Rectal smooth muscle tissue (tissue), 1 donor: Measurements from ENCODE around the gene LHFPL6.

Experiments used
- H3K27ac ChIP-seq: one replicate; pipeline ENCODE4 v1.7.0; 2013; ENCODE audit warnings: low read depth, low read length, inconsistent platforms
- H3K27me3 ChIP-seq: one replicate; pipeline ENCODE4 v1.7.0; 2013; ENCODE audit warnings: low read length; ENCODE audit not compliant: control insufficient read depth, insufficient read depth
- H3K36me3 ChIP-seq: one replicate; pipeline ENCODE4 v1.7.0; 2013; ENCODE audit warnings: low read length; ENCODE audit not compliant: control insufficient read depth, insufficient read depth
- H3K4me1 ChIP-seq: one replicate; pipeline ENCODE4 v1.7.0; 2013; ENCODE audit warnings: low read length; ENCODE audit not compliant: control insufficient read depth, insufficient read depth
- H3K4me3 ChIP-seq: one replicate; pipeline ENCODE4 v1.7.0; 2013; ENCODE audit warnings: low read length
- H3K9ac ChIP-seq: one replicate; pipeline ENCODE4 v1.7.0; 2013; ENCODE audit warnings: low read length

Gene LHFPL6

DNA sequence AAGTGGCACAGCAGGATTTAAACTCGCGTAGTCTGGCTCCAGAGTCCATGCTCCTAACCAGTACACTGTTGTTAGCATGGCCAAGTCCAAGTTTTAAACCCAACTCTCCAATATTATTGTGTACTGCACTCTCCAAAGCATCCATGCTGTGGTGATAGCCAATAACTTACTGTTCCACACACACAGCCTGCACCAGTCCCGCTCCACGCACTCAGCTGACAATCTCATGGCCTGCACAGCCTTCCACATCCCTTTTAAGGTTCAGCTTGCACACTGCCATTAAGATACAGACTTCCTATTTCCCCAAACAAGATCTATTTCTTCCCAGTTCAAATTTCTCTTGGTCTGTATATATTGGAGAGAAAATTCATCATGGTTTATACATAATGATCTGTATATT, 80.7 kb downstream of the LHFPL6 start:
- no peak overlapping the region for H3K27ac ChIP-seq
- no peak overlapping the region for H3K9ac ChIP-seq
- H3K4me3 ChIP-seq: no peak overlapping the region
- no peaks in the 10 kb centered on the region for H3K4me1 ChIP-seq
- H3K36me3 ChIP-seq: no peaks in the 10 kb centered on the region
- H3K27me3 ChIP-seq: no peaks in the 10 kb centered on the region

DNA sequence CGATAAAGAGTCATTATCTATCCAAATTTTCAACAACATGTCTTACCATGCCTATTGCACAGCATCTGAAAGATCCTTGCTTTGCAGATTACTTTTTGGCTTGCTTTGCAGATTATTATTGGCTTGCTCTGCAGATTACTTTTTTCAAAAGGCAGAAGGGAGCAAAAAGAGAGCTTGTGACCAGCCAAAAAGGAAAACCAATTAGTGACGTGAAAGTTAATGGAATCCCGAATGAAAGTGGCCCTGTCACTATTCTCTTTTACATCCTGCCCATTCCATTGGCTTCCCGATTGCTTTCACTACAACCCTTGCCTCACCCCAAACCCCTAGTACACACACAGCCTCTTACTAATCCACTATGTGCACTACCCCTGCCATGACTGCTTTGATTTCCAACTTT, 81.3 kb downstream of the LHFPL6 start:
- no peak overlapping the region for H3K4me3 ChIP-seq
- H3K27ac ChIP-seq: no peak overlapping the region
- no peaks in the 10 kb centered on the region for H3K36me3 ChIP-seq
- H3K9ac ChIP-seq: no peak overlapping the region
- no peaks in the 10 kb centered on the region for H3K4me1 ChIP-seq
- no peaks in the 10 kb centered on the region for H3K27me3 ChIP-seq

DNA sequence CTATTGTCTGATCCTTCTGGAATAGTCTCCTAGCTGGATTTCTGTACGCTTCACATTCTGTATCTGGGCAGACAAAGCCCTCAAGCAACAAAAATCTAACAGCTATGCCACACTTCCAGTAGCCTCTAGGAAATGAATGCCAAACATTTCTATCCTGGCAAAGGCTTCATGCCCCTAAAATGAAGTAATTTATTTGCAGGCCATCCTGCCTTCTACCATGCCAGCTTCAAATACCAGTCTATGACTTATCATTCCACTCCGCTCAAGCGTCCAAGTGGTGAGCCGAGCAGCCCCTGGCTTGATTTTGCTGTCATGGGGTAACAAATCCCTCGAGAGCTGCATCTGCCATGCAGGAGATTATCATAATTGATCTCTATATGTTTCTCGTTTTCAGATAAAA, 86.9 kb downstream of the LHFPL6 start:
- no peaks in the 10 kb centered on the region for H3K36me3 ChIP-seq
- no peak overlapping the region for H3K4me3 ChIP-seq
- no peak overlapping the region for H3K9ac ChIP-seq
- peaks cover 4% of the 10 kb centered on the region for H3K4me1 ChIP-seq
- H3K27me3 ChIP-seq: no peaks in the 10 kb centered on the region
- H3K27ac ChIP-seq: no peak overlapping the region

DNA sequence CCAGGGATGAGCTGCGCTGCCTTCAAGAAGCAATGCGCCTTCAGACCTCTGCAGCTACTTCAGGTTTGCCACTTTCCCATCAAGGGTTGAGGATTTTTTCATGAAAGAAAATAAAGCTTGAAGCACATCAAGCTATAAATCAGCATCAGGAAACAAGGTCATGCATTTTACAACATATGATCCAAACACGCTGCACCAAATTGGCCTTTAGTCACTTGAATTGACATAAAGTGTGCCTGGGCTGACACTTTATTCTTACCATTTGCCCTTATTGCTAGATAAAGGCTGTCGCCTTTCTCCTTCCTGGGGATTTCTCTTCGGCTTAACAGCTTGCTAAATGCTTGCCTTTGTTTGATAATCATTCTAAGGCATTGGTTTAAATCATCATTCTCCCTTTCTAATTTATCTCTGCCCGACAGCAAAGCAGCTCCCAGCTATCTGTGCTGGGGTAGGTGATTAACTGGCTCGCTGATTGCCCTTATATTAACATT, 87.7 kb downstream of the LHFPL6 start:
- Histone ChIP-seq H3K36me3 (no peaks in the 10 kb centered on the region), H3K4me3 (no peak overlapping the region), H3K9ac (no peak overlapping the region), H3K27me3 (no peaks in the 10 kb centered on the region), H3K4me1 (peaks cover 4% of the 10 kb centered on the region), H3K27ac (no peak overlapping the region)

GRCh38 chr13:39512687-39513086, 90.3 kb downstream of the LHFPL6 start:
- Histone ChIP-seq H3K9ac (no peak overlapping the region), H3K4me1 (peaks cover 4% of the 10 kb centered on the region), H3K27me3 (no peaks in the 10 kb centered on the region), H3K4me3 (no peak overlapping the region), H3K36me3 (no peaks in the 10 kb centered on the region), H3K27ac (no peak overlapping the region)

- Histone ChIP-seq H3K9ac (no peak overlapping the region), H3K4me1 (no peaks in the 10 kb centered on the region), H3K36me3 (no peaks in the 10 kb centered on the region), H3K27ac (no peak overlapping the region), H3K27me3 (no peaks in the 10 kb centered on the region), H3K4me3 (no peak overlapping the region)
These were observed 92.7 kb downstream of the LHFPL6 start for GRCh38 chr13:39510316-39510695.

DNA sequence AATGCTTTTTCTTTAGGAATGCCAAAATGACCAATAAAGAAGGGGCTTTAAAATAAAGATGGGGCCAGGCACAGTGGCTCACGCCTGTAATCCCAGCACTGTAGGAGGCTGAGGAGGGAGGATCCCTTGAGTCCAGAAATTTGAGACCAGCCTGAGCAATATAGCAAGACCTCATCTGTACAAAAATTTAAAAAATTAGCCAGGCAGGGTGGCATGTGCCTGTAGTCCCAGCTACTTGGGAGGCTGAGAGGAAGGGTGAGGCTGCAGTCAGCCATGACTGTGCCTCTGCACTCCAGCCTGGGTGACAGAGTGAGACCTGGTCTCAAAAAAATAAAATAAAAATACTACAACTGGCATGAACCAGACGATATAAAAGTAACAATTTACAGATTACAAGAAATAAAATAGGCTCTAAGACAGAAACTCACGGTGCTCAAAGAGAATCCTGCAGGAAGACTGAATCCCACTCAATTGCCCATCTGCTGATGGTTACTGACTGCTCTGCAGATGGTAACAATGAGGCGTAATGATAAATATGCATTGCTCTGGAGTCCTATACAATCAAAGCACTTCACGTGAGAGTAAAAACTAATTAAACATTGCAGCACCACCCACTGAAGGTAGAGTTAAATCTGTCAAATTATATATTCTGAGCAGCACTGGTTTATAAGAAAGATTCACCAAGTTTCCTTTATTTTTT, 93.2 kb downstream of the LHFPL6 start:
- H3K36me3 ChIP-seq: no peaks in the 10 kb centered on the region
- H3K4me1 ChIP-seq: no peaks in the 10 kb centered on the region
- no peaks in the 10 kb centered on the region for H3K27me3 ChIP-seq
- H3K4me3 ChIP-seq: no peak overlapping the region
- H3K9ac ChIP-seq: no peak overlapping the region
- no peak overlapping the region for H3K27ac ChIP-seq

DNA sequence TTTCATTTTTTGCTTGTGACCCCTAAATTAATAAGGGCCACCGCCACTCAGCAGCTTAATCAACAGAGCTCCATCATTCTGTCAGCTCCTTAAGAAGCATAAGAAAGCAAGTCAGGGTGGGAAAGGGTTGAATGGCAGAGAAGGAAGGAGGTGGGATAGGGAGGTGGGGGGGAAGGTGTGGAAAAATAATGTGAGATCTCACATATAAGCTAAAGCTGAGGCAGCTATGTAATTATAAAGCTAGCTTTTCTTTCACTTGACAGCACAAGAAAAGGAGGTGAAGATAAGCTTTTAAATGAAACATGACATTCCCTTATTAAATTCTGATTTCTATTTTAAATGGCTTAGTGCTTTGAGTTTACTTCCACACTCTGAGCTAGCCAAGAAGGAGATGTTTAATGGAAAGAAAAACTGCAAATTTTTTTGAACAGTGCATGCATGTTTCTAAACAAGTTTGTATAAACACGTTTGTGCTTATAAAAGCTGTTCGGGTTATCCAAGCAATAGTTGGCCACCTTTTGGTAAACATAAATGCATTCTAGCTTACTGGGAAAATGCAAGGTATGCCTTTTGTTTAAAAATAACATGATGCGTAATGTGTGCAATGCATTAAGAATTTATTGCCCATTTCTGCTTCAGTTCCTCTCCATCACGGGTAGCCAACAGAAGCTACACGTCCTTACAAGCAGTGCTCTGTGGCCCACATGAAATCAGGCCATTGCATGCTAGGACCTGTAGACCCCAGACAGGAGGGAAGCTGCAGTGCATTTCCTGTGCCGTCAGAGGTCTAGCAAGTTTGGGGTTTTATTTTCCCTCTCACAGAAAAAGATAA, 96.2 kb downstream of the LHFPL6 start:
- Histone ChIP-seq H3K36me3 (no peaks in the 10 kb centered on the region), H3K27me3 (no peaks in the 10 kb centered on the region), H3K27ac (no peak overlapping the region), H3K9ac (no peak overlapping the region), H3K4me1 (no peaks in the 10 kb centered on the region), H3K4me3 (no peak overlapping the region)

- no peak overlapping the region for H3K27ac ChIP-seq
- no peaks in the 10 kb centered on the region for H3K4me1 ChIP-seq
These were observed 97.8 kb downstream of the LHFPL6 start for GRCh38 chr13:39505151-39505550.

DNA sequence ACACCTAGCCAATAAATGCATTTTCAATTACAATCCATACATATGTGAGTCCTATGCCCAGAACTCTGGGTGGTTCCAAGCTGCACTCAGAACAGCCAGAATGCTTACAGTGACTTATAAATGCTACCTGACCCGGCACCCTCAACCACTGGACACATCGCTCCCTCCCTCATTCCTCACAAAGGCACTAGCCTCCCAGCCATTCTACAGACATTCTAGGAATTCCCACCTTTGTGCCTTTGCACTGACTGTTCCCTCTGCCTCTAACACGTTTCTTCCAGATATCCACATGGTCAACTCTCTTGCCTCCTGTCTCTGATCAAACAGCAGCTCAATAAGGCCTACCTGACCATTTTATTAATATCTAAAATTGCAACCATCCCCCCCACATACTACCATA, 99.9 kb downstream of the LHFPL6 start:
- no peak overlapping the region for H3K9ac ChIP-seq
- H3K4me1 ChIP-seq: no peaks in the 10 kb centered on the region
- H3K36me3 ChIP-seq: no peaks in the 10 kb centered on the region
- no peaks in the 10 kb centered on the region for H3K27me3 ChIP-seq
- H3K4me3 ChIP-seq: no peak overlapping the region
- no peak overlapping the region for H3K27ac ChIP-seq

More at GRCh38 chr13:39505151-39505550, 97.8 kb downstream of the LHFPL6 start:
- H3K27me3 ChIP-seq: no peaks in the 10 kb centered on the region
- H3K4me3 ChIP-seq: no peak overlapping the region
- H3K9ac ChIP-seq: no peak overlapping the region
- H3K36me3 ChIP-seq: no peaks in the 10 kb centered on the region

DNA sequence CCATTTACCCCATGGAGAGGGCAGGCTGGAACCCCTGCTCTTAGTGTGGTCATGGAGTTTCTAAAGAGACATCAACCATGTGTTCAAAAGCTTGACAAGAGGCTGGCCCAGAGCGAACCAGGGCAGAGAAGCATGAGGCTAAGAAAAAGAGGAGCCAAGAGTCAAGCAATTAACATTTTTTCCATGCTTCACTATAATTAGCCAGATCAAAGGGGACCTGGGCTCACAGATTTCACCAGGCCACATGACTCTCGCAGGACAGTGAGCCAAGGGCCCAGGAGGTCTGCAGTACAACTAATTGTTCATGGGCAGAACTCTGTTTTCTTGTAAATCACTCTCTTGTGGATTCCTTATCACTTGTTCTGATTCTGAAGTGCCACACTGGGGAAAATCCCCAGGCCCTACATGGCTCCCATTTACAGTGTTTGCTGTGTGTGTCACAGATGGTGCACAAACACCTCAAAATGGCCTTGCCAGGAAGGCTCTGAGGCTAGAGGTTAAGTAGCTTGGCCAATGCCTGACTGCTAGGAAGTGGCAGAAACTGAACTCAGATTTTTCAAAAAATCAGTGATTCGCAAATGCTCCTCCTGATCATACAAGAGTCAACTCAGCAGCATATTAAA, 101.2 kb downstream of the LHFPL6 start:
- no peaks in the 10 kb centered on the region for H3K36me3 ChIP-seq
- H3K27ac ChIP-seq: no peak overlapping the region
- no peaks in the 10 kb centered on the region for H3K4me1 ChIP-seq

DNA sequence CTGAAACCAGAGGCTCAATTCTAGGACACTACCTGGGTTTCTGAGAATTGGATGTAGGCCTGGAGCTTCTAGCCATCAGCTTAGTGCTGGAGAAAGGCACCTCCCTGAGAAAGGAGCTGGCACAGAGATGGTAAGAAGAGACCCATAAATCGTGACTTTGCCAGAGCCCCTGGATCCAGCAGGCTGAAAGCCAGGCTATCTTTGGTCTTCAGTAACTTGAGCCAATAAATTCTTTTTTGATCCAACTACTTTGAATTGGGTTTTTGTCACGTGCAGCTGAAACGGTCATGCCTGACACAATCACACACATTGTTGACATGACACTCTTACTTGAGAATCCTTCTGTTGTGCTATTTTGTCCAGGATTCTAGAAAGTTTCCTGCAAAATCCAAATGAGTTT, 103.4 kb downstream of the LHFPL6 start:
- no peak overlapping the region for H3K9ac ChIP-seq
- no peak overlapping the region for H3K27ac ChIP-seq
- H3K4me1 ChIP-seq: no peaks in the 10 kb centered on the region
- no peak overlapping the region for H3K4me3 ChIP-seq
- no peaks in the 10 kb centered on the region for H3K27me3 ChIP-seq
- H3K36me3 ChIP-seq: no peaks in the 10 kb centered on the region

More for the DNA sequence above, 101.2 kb downstream of the LHFPL6 start:
- Histone ChIP-seq H3K9ac (no peak overlapping the region), H3K4me3 (no peak overlapping the region), H3K27me3 (no peaks in the 10 kb centered on the region)
